Measurements from ENCODE around the gene SCD5.

DNA sequence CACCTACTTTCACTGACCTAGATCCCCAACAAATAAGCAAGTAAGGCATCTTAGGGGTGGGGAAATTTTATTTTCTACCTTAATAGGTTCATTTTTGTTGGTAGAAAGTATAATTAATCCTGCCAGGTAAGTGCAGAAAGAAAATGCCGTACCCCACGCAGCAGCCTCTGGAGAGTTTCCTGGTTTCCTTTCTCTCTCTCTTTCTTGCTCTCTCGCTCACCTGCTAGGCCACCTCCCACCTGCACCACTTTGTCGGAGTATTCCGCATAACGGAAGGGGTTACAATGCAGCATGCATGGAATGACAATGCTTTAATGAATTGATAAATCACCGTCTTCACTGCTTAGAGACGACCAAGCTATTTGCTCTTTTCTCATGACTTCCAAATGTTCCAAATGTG is 101.0 kb downstream of the SCD5 start:
- TF ChIP-seq, protein P1, sequence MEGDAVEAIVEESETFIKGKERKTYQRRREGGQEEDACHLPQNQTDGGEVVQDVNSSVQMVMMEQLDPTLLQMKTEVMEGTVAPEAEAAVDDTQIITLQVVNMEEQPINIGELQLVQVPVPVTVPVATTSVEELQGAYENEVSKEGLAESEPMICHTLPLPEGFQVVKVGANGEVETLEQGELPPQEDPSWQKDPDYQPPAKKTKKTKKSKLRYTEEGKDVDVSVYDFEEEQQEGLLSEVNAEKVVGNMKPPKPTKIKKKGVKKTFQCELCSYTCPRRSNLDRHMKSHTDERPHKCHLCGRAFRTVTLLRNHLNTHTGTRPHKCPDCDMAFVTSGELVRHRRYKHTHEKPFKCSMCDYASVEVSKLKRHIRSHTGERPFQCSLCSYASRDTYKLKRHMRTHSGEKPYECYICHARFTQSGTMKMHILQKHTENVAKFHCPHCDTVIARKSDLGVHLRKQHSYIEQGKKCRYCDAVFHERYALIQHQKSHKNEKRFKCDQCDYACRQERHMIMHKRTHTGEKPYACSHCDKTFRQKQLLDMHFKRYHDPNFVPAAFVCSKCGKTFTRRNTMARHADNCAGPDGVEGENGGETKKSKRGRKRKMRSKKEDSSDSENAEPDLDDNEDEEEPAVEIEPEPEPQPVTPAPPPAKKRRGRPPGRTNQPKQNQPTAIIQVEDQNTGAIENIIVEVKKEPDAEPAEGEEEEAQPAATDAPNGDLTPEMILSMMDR (IDR thresholded peaks at IDR 0.05): no peak
- no peak for TF ChIP-seq POLR2AphosphoS5 (IDR thresholded peaks at IDR 0.05)

All from prostate gland (tissue), 2 donors.